GM21619 (cell line): ENCODE results near the gene DENND5B.
A peak's percentile ranks its signal among the peaks of the same experiment; 100 is the strongest.
"Not testable (repeated sequence)": the region's sequence is repeated elsewhere in the genome, so short reads cannot be mapped to it uniquely, and the experiment has no call there.

Experiments used
- ATAC-seq: cut with Tn5 transposase; IDR thresholded peaks from one replicate; pipeline ENCODE4 v1.9.1; 2021; ENCODE audit not compliant: unreplicated experiment

DENND5B gene

DNA sequence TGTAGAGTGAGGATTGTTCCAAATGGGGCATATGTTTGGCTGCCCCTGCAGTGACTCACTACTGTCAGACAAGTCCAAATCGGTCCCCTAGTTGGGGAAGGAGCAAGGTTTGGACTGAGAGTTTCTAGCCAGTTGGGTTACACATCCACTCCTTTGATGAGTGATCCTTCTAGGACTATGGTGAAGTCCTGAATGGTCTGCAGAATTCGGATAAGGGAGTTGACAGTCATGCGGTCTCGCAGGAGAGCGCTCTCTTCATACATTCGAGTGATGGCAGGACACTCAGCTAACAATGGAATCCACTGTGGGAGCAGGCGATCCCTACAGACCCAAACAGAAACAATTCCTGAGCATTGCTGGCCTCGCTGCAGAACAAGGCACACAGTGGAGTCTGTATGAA lies 203.5 kb downstream of the DENND5B start:
- ATAC-seq, result no peak

DNA sequence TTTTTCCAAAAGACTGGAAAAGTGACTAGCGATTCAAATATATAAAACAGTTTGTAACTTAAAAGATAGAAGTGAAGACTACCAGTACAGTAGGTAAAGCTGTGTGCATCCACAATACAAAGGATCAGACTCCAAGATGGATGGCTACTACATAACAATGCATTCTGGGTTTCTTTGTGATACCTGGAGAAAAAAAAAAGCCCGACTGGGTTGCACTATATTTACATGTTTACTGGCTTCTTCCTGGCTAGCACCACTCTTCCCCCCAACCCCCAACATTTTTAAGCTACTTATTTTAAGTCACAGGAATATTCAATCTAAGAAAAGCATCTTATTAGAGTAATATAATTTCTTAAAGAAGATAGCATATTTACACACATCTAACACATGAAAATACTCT lies 203.9 kb downstream of the DENND5B start:
- ATAC-seq, result no peak

DNA sequence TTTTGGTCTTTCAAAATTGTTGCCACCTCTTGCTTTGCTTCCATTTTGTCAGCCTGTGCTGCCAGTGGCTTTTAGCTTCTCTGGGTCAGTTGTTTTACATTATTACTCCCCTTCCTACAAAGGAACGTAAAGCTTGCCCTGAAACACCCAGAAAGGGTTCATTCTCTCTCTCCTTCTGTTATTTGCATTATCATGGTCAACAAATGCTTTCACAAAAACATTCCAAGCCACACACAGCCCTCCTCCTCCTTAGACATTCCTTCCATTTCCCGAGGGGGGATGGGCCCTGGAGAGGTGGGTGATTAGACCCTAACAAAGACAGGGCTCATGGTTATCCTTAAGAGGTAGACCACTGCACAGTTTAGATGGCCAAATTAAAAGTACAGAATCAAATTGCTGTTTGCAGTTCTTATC lies 204.6 kb downstream of the DENND5B start:
- no peak for ATAC-seq

DNA sequence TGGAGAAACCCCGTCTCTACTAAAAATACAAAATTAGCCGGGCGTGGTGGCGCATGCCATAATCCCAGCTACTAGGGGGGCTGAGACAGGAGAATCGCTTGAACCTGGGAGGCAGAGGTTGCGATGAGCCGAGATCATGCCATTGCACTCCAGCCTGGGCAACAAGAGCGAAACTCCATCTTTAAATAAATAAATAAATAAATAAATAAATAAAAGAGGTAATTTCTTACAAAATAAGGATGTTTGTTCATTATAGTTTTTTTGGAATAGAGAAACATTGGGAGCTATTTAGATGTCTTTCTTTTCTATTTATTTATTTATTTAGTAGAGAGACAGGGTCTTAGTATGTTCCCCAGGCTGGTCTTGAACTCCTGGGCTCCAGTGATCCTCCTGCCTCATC lies 213.7 kb downstream of the DENND5B start:
- ATAC-seq, result not testable (repeated sequence)

DNA sequence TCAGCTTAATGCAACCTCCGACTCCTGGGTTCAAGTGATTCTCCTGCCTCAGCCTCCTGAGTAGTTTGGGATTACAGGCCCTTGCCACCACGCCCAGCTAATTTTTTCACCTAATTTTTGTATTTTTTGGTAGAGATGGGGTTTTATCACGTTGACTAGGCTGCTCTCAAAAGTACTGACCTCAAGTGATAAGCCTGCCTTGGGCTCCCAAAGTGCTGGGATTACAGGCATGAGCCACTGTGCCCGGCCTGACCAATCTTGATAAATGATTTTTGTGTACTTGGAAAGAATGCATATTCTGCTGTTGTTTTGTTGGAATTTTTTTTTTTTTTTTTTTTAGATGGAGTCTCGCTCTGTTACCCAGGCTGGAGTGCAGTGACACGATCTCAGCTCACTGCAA lies 215.5 kb downstream of the DENND5B start:
- not testable (repeated sequence) for ATAC-seq

DNA sequence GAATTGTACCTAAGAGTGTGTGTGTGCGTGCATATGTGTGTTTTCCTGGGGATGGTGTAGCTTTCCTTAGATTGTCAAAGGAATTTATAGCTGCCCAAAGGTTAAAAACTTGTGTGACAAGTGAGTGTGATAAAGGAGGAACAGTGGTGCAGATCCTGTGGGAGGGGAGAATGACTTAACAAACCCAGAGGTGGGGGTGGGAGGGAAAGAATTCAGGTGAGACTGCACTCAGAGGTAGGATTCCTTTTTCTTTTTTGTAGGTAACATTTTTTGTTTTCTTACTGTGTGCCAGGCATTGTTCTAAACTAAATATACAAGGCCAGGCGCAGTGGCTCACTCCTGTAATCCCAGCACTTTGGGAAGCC lies 219.7 kb downstream of the DENND5B start:
- ATAC-seq, result no peak

DNA sequence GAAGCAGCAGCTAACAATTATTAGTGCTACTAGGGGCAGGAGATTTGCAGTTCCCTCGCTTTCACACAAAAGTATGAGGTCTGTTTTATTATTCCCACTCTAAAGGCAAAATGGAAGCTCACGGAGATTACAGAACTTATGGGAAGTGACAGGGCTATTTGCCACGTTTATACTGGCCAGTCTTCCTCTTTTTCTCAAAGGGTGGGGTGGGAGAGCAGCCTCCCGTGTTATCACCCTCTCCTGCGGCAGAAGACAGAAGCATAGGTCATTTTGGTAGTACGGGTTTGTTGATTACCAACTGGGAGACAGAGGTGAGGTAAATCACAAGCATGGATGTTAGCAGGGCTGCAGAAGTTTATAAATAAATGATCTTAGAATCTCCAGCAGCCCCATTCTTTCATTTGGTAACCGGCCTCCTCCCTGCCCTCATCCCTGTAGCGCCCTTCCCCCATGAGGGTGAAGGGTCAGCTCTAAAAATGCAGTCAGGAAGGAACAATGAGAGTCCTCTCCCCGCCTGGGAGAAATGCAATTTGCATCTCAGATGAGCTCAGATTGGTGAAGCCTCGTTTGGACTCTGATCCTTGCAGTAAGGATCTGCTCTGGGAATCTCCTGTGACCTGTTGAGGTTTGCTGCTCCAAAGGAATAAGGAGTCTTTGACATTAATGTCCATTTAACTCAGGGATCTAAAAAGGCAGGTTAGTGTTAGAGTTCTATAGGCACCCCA lies 220.2 kb downstream of the DENND5B start:
- no peak for ATAC-seq

DNA sequence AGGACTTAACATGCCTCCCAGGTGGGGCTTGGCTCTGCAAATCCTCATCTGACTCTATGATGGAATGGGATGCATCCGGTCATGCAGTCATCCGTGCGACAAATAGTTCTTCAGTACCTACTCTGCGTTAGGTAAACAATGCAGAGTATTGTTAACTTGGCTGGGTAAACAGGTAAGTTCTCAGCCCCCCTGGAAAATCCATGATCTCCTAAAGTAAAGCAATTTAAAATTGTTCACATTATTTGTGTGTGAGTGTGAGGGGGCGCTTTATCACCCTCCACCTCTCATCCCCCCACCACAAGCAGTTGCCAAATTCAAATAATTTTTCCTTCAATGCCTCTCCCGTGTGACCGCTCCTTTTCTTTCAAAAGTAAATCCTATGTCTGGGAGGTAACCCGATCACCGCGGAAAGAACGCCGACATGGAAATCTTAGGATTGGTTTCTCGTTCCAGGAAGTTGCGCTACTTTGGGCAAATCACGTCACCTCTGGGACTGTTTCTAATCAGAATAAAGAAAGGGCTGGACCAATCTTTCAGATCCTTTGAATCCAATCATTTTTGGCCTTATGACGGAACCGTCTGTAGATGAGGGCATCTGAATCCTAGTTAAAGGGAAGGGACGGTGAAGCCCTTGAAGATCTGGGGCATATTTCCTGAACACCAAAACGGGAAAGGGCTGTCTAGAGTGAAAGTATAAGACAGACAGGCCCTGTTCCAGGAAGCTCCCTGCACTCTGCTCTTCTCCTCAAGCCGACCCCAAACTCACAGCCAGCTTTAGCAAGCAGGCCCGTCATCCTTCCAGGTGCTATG lies 221.0 kb downstream of the DENND5B start:
- ATAC-seq, result no peak

DNA sequence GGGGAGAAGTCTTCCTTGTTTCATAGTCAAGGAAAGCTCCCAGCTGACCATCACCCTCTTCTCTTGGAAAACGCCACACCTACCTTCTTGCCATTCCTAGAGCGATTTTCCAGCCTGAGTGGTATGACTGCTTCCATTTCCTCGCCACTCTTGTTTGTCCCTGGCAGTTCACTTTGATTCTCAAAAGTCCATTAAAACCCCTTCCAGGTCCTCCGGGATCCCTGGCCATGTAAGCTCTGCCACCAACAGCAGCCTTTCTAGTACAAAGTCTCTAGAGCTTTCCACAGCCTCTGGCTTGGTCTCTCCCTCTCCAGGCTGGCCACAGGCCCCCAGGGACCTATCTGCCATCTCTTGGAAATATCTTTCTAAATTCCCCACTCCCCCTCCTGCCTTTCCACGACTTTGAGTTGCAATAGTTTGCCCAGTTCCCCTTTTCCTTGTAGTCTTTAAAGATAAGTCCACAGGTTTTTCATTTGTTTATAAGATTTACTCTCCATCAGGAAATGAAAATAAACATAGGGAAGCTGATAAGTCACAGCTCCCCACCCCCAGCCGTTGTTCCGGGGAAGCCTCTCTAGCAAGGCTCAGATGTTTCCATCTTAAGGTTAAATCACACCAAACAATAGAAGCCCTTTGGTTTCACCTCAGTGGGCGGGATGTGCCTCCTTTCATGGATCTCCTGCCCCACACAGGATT lies 222.1 kb downstream of the DENND5B start:
- ATAC-seq, result no peak

DNA sequence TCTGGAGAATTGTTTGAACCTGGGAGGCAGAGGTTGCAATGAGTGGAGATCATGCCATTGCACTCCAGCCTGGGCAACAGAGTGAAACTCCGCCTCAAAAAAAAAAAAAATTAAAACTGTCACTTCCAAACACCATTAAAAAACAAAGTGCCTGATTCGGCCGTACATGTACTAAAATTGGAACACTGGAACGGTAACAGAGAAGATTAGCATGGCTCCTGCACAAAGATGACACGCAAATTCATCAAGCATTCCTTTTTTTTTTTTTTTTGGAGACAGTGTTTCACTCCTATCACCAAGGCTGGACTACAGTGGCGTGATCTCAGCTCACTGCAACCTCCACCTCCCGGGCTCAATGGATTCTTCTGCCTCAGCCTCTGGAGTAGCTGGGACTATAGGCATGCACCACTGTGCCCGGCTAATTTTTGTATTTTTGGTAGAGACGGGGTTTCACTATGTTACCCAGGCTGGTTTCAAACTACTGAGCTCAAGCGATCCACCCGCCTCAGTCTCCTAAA lies 224.8 kb downstream of the DENND5B start:
- no peak for ATAC-seq

DNA sequence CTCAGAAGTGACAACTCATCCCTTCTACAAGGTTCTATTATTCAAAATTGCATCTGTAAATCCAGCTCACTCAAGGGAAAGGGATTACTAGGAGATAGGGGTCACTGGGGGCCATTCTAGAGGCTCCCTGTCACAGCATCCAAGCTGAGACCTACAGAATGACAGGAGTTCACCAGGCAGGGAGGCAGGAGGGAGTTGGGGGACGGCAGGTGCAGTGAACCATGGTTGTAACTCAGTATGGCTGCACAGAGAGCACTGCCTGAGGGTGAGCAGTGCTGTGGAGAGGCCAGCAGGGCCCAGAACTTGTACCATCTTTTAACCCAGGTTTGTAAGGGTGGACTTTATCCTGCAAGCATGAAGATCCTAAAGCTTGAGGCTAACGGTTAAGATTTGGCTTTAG lies 227.1 kb downstream of the DENND5B start:
- ATAC-seq, result no peak

DNA sequence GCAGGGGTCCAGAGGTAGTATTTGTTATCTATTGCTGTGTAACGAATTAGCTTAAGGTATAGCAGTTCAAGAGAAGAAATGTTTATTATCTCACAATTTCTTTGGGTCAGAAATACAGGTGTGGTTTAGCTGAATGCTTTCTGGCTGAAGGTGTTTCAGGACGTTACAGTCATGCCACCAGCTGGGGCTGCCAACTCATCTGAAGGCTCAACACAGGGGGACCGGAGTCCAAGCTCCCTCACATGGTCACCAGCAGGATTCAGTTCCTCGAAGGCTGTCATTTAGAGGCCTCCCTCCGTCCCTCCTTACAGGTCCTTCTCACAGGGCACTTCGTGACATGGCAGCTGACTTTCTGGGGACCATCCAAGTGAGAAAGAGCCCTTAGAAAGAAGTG lies 227.5 kb downstream of the DENND5B start:
- no peak for ATAC-seq

DNA sequence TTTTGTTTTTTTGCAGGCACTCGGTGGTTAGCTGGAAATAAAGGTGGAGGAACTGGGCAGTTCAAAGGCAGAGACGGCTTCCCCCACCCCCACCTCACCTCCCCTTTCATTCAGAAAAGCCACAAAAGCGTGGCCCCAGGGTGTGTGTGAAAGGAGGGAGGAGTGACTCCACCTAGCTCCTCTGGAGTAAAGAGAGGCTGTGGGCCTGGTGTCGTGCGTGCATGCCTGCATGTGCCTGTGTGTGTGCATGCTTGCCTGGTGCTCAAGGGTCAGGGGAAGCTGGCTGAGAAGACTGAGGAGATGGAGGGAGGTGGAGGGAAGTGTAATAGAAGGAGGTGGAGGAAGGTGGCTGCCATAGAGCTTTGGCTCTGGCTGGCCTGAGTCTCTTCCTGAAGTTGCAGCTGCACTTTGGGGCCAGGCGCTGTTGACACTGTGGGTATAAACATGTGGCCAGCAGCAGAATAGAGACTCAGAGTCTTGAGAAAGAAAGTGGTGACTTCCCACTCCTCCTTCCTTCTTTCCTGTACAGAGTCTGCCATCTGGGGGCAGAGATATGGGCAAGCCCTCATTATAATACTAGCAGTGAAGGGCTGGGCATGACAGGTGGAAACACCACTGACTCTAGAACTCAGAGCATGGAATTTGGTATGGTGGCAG lies 228.0 kb downstream of the DENND5B start:
- peak; percentile 86 for ATAC-seq

DNA sequence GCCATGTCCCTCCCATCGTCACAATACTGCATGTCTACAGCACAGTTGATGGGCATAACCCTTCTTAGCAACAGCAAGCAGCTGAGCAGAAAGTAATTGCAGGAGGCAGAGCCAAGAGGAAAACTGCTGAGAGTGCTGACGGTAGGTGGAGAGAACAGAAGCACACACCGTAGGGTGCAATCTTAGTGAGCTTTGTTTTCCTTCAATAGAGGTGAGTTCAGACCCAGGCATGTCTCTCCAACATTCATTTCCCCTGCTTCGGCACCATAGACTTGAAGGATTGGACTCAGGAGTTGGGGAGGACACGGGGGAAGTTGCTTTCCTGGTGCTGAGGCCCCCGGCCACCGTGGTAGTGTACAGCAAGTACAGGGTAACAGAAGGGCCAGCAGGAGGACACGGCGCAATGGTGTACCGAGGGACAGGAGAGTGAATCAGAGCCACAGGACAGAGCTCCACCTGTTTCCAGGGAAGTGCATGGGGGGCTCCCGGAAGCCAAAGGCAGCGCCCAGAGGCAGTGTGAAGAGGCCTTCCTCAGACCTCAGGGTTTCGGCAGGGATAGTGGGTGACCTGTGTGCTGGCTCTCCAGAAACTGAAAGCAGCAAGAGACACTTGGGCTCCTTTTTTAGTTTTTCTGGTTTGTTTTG lies 228.7 kb downstream of the DENND5B start:
- peak; percentile 34 for ATAC-seq

DNA sequence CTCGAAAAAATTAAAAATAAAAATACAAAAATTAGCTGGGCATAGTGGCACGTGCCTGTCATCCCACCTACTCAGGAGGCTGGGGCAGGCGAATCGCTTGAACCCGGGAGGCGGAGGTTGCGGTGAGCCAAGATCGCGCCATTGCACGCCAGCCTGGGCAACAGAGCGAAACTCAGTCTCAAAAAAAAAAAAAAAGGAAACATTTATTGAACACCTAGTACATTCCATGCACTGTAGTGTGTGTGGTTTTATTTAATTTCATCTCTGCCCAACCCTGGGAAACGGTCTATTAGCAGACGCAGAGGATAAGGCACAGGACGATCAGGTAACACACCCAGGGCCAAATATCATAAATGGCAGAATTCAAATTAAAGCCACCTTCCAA lies 229.2 kb downstream of the DENND5B start:
- no peak for ATAC-seq

DNA sequence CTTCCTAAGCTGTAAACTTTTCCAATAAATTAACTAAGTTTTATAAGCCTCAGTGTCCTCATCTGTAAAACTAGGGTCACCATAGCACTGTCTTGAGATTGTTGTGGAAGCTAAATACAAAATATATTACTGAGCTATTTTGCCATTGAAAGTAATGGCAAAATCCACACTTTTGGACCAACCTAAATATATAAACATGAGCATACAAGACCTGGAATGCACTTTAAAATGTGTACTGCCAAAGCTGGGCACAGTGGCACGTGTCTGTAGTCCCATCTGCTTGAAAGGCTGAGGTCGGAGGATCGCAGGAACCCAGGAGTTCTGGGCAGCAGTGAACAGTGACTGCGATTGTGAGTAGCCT lies 235.2 kb downstream of the DENND5B start:
- no peak for ATAC-seq

DNA sequence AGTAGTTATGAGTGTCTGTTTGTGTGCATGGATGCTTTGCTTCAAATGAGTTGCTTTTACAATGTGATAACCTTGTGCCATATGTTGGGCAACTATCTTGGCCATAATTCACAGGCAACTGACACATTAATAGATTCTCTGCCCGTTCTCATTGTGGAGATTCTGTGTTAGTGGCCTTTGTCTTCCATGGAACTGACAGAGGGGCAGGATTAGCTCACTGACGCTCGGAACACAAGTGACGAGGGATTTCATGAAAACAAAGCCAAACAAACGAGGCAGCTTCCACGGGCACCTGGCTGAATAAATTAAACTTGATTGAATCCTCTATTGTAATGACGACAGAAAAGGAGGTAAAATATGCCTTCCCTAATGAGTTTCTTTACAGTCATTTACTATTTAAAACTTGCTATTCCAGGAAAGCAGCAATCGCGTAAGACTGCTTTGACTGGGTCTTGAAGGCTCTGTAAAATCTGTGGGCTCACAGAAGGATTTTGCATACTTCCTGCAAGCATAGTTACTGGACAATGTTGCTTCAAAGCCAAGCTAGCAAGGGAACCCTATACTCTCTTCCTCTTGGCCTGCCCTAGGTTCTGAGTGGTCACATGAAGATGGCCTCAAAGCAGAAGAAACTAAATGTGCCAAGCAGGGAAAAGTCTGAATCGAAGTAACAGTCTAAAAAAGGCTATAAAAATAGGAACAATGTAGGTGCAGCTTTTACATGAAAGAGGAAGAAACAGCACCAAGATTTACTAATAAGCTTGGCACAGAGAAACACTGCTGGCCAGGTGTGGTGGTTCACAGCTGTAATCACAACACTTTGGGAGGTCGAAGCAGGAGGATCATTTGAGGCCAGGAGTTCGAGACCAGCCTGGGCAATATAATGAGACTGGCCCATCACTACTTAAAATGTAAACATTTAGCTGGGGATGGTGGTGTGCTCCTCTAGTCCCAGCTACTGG lies 236.9 kb downstream of the DENND5B start:
- ATAC-seq, result no peak

DNA sequence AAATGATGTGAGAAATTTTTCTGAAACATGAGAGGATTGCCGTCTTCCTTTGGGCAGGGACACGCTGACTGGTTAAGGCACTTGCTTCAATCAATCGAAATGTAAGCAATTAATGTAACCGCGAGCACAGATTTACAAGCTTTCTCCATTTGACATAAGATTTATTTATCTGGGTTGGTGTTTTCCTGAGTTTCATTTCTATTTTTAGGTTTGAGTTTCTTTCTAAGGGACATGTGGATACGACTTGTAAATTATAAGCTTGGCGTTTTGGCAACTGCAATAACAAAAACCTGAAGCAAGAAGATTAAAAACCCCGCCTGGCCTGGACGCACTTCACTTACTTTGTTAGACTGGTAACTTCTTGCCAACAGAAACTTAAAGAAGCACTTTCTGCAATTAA lies 244.7 kb downstream of the DENND5B start:
- no peak for ATAC-seq

DNA sequence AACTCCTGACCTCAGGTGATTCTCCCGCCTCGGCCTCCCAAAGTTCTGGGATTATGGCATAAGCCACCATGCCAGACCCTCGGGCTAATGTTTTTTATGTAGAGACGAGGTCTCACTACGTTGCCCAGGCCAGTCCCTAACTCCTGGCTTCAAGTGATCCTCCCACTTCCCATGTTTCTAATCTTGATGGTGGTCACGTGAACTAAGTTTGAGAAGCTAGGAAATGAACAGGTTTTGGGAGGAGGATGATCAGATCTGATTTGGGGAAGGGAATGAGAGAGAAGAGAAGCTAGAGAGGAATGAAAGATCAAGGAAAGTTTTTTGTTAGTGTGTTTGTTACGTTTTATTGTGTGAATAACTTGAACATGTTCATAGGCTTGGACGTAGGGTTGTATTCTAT lies 247.8 kb downstream of the DENND5B start:
- ATAC-seq, result no peak

DNA sequence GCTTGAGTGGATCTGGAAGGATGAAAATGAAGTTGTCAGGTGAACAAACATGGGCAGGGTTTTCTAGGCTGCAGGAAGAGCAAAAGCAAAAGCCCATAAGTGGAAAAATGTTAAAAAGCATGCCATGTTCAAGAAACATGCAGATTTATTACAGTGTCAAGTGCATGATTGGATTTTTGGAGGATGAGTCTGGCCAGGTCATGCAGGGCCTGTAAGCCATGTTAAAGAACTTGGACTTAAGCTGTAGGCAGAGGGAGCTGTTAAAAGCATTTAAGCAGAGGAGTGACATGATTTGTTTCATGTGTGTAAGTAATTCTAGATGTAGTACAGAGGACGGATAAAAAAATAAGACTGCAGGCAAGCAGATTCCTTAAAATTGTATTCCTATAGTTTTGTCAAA lies 248.7 kb downstream of the DENND5B start:
- ATAC-seq, result no peak
